Middle frontal gyrus (tissue), 1 donor: ENCODE data around the gene SLC6A19.
"Not testable (repeated sequence)": the region's sequence is repeated elsewhere in the genome, so short reads cannot be mapped to it uniquely, and the experiment has no call there.

Experiments
- DNase-seq: peaks from one replicate; pipeline ENCODE4 v3.0.0-alpha.2; 2015; ENCODE audit warnings: low spot score; ENCODE audit errors: extremely low spot score

SLC6A19 gene

DNA sequence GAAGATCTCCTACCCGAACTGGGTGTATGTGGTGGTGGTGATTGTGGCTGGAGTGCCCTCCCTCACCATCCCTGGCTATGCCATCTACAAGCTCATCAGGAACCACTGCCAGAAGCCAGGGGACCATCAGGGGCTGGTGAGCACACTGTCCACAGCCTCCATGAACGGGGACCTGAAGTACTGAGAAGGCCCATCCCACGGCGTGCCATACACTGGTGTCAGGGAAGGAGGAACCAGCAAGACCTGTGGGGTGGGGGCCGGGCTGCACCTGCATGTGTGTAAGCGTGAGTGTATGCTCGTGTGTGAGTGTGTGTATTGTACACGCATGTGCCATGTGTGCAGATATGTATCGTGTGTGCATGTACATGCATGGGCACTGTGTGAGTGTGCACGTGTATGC is 20.3 kb downstream of the SLC6A19 start:
- no peak for DNase-seq

DNA sequence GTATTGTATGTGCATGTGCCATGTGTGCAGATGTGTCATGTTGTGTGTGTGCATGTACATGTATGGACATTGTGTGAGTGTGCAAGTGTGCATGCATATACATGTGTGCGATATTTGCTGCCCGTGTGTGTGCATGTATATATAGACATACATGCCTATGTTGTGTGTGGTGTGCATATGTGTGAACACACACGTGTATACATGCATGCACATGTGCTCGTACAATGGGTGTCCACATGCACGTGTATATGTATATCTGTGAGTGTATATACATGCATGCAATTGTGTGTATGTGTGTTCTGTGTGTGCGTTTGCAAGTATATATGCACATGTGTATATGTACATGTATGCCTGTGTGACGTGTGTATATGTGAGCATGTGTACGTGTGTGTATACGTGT is 20.8 kb downstream of the SLC6A19 start:
- DNase-seq: no peak

DNA sequence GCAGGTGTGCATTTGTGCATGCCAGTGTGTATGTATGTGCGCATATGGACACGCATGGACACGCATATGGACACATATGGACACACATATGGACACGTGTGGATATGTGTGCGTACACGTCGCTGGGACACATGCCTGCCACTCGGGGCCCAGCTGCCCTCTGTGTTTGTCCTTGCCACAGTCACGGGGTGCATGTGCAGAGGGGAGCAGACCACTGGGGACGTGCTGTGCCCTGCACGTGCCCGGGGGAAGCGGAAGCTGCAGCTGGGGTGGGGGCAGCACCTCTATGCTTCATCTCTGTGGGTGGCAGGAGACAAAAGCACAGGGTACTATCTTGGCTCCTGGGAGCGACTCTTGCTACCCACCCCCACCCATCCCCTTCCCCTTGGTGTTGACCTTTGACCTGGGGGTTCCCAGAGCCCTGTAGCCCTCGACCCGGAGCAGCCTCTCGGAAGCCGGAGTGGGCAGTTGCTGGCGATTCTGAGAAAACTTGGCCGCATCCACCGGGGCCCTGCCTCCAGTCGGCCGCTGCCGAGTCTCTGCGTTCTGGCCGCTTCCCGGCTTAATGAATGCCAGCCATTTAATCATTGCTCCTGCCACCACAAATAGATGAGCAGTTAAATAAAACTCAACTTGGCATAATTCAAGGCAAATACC is 21.4 kb downstream of the SLC6A19 start:
- no peak for DNase-seq

DNA sequence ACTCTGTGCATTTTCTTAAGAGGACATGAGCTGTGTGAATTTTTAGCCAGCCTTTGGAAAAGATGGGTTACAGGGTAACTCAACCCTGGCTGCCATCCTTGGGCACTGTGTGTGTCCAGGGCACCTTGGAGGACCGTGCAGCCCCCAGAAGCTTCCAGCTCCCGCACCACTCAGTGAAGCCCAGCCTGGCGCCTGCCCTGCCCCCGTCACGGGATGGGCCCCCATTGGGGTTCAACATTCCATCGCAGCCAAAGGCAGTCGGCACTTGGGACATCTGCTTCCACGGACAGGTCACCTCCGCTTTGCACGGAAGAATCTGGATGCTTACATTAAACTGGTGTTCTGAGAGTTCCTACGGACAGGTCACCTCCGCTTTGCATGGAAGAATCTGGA is 21.9 kb downstream of the SLC6A19 start:
- DNase-seq: no peak

DNA sequence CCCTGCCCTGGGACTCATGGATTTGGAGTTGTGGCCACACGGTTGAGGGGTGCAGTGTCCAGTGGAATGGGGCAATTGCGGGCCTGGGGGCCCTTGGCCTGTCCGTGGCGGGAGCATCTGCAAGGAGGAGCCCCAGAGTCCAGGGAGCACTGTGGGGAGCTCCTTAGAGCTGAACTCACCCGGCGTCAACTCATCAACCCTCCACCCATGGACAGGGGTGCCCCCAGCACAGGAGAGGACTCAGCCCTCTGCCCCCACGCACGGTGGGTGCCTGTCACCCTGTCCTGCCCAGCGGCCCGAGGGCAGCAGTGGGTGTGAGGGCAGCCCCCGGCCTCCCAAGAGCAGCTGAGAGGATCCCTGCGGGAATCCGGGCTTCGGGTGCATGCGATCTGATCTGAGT is 23.2 kb downstream of the SLC6A19 start:
- DNase-seq: no peak

DNA sequence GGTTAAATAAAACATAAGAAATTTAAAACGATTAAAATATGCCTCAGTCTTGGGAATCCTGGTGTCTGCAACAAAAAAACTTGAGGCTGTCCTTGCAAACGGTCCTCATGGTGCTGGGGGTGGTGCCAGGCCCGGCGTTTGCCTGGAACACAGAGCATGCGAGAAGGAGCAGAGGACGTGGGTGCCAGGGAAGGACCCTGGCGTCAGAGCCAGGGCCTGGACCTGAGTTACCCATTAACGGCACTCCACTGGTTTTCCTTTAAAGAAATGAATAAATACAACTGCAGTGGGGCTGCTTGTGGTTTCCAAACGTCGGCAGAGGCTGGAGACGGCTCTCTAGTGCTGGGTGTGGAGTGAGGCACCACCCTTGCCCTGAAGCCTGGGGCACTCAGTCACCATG is 23.7 kb downstream of the SLC6A19 start, which contains the start of gene SLC6A18:
Gene SLC6A18, plus strand, starts transcription at position 301 of the 400 bp plus-strand sequence. Its CDS starts 97 bp downstream, at position 398.
- no peak for DNase-seq

DNA sequence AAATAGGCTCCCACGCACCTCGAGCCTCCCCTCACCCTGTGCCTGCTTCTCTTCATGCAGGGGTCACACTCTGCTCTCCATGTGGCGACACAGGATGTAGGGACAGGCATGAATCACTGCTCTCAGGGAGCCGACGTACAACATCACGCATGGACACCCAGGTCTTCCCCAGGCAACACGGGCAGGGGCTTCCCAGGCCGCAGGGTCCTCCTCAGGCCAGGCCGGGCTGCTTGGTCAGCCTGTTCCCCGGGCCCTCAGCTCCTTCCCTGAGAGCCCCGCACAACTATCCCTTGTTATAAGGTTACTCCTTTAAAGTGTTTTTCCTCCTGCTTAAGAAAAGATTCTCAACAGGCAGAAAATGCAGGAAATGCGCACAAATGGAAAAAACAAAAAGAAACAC is 24.8 kb downstream of the SLC6A19 start:
- no peak for DNase-seq

DNA sequence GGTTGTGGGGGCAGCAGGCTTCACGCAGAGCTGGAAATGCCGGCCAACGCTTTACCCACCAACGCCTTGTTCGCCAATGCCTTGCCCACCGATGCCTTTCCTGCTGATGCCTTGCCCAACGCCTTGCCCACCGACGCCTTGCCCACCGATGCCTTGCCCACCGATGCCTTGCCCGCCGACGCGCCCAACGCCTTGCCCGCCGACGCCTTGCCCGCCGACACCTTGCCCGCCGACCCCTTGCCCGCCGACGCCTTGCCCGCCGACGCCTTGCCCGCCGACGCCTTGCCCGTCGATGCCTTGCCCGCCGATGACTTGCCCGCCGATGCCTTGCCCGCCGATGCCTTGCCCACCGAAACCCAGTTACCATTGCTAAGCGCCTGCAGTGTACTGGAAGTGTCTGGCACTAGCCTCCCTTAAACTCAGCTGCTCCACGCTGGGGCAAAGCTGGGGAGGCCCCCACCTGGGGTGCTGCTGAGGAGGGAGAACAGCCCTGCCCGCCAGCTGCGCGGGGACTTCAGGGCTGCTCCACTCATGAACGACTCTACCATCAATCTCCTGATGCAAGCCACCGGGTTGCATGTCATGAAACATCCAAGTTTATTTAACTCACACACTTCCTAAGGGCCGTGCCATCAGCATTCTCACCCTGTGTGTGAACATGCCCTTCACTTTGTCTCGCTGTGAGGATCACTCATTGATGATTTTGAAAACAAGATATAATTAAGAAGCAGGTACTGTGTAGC is 25.6 kb downstream of the SLC6A19 start:
- no peak for DNase-seq

DNA sequence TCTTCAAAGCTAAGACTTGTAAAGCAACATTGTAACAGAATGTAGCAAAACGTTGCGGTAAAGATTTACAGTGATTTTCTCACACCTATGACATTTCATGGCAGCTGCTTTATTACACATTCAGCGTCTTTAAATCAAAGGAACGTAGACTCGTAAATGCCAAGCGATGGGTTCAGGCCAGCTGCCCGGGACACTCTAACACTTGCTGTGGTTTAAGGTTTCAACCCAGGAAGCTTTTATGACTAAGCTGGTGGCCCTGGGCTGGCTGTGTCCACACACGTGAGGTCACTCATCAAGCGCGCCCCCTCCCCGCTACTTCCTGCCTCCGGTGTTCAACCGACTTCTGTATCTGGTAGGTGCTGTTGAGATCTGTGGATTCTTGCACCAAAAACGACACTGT is 26.3 kb downstream of the SLC6A19 start:
- DNase-seq: no peak

DNA sequence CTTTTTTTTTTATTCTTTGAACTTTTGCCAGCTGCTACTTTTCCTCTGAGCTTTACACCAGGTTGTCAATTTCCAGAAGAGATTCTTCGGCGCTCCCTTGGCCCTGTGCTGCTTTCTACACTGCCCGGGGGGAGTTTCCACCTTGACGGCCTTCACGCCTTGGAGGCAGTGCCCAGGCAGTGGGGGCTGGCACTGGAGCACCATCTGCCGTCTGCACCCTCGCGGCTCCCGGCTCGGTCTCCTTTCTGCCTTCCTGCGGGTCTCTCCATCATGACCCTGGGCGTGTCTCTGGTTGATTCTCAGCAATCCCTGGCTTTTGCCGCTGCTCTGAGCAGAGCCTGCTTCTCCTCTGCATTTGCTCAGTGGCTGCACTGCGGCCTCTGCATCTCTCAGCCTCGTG is 26.7 kb downstream of the SLC6A19 start:
- no peak for DNase-seq

DNA sequence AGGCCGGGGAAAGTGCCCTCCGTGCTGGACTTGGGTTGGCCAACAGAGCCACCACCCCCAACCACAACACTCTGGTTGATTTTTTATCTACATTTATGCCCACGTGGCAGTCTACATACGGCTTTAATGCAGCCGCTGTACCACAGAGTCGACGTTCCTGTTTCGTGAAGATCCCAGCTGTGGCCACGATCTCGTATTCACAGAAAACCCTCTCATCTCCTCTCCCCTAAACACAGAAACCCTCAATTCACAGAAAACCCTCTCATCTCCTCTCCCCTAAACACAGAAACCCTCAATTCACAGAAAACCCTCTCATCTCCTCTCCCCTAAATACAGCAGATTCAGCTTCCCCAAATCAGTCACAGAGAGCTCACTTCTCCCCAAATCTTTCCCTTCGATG is 27.6 kb downstream of the SLC6A19 start:
- not testable (repeated sequence) for DNase-seq

DNA sequence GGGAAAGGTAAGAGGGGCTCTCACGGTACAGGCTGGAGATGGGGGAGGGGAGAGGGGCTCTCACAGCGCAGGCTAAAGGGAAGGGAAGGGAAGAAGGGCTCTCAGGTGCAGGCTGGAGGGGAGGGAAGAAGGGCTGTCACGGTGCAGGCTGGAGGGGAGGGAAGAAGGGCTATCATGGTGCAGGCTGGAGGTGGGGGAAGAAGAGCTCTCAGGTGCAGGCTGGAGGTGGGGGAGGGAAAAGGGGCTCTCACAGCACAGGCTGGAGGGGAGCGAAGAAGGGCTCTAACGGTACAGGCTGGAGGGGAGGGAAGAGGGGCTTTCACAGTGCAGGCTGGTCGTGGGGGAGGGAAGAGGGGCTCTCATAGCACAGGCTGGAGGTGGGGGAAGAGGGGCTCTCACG is 28.4 kb downstream of the SLC6A19 start:
- DNase-seq: no peak

DNA sequence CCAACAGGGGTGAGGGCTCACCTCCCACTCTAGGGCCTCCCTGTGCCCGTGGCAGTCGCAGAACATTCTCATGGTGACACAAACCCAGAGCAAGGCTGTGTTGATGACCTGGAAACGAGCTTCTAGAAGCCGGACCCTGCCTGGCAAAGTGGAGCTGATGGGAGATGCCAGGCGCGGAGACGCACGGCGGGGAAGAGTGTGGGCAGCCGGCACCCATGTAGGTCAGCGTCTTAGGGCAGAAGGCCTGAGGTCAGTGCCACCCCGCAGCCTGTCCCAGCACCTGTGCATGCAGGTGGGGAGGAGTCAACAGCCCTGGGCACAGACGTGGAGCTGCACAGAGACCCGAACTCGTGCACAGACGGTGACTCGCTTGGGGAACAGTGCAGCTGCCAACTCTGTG is 29.2 kb downstream of the SLC6A19 start:
- DNase-seq: no peak

DNA sequence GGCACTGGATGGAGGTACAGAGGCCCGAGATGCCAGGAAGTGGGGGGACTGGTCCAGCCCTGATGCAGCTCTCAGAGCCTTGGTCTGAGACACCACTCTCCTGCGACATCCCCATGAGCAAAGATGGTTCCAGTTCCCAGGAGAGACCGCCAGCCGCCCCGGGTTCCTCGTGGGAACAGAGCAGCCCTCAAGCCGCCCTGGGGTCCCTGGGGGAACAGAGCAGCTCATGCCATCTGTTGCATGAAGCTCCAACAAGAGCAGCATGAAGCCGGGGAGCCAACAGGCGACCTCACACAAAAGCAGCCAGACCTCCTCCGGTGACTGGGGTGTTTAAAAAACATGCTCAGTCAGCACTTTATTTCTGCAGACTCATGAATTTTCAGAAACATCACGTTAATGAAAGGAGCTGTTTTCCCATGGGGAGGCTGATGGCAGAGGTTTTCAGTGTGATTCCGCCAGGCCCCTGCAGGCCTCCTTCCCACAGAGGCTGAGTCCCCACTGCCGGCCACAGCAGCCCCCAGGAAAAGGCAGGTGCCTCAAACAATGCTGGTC is 30.0 kb downstream of the SLC6A19 start:
- DNase-seq: no peak

DNA sequence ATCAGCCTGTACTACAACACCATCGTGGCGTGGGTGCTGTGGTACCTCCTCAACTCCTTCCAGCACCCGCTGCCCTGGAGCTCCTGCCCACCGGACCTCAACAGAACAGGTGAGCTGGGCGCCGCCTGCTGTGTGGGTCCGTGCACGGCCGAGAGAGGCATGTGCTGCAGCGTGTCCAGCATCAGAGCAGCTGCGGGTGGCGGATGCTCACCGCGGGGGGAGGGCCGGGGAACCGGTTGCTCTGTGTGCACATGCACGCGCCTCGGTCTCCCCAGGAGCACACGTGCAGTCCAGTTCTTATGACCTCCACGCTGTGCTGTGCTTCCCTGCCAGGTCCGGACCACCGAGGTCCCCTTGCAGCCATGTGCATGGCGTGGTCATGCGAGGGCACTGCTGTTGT is 31.4 kb downstream of the SLC6A19 start:
- DNase-seq: no peak

DNA sequence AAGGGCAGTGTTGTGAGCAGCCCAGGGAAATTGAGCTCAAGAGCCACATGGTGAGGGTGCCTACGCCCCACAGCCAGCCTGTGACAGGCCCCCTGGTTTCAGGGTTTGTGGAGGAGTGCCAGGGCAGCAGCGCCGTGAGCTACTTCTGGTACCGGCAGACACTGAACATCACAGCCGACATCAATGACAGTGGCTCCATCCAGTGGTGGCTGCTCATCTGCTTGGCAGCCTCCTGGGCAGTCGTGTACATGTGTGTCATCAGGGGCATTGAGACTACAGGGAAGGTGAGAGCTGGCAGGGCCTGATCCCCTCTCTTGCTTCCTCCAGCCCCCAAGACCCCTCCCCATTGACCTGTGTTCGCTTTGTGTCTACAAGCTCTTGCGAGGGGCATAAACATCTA is 34.0 kb downstream of the SLC6A19 start:
- DNase-seq: no peak

DNA sequence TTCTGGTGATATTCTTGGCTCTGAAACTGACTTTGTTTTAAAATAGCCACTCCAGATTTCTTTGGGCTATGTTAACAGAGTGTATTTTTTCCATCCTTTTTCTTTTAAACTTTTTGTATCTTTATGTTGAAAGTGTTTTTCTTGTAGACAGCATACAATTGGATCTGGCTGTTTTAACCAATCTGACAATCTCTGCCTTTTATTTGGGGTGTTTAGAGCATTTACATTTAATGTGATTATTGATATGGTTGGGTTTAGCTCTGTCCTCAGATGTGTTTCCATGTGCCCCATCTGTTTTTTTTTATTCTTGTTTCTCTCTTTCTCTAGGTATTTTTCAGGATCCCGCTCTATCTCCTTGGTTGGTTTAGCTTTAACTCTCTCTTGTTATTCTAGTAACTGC is 34.4 kb downstream of the SLC6A19 start:
- no peak for DNase-seq

DNA sequence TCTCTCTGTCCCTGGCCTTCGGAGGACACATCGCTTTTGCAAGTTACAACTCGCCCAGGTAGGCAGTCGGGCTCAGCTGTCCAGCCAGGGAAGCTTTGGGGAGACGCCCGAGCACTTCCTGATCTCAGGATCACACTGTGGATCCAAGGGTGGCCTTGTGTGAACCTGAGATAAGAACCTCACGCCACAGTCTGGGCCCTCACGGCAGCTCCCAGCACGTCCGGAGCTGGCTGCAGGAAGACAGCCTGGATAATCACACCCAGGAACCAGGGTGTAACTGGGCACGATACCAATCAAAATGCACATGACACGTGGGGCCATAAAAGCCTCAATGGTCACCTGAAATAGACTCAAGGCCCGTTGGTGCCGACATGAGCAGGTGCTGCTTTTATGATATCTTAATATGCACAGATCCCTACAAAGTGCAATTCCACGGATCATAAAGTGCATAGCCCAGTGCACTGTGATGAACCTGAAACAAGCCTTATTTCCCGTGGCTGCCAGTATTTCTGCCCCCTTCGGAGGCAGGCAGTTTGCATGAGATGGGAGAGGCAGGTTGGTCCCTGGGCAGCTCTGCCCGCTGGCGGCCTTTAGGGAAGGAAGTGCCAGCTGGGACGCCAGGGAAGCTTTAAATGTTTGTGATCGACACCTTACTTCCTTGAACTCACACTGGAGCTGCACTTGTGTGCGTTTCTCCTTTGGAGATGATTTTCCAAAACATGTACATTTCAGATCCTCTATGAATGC is 38.3 kb downstream of the SLC6A19 start:
- no peak for DNase-seq

DNA sequence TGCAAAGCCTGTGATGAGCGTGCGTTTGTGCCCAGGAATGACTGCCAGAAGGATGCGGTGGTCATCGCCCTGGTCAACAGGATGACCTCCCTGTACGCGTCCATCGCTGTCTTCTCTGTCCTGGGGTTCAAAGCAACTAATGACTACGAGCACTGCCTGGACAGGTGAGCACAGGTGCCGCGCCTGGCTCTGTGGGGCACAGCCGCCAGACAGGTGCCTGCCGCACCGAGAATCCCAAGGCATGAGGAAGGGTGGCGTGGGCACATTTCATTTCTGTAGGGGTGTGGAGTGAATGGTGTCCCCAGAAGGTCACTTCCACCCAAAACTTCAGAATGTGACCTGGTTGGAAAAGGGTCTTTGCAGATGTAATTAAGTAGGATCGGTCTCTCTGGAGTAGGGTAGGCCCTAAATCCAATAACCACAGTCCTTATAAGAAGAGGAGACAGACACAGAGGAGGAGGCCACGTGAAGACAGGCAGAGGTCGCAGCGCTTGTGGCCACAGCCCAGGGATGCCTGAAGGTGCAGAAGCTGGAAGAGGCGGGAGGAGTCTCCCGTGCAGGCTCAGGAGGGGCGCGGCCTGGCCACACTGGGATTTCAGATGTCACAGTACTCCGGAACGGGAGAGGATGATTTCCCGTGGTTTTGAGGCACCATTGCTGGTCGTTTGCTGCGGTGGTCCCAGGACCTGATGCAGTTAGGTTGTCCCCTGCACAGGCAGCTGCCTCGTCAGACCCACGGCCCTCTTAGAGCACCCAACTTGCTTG is 39.3 kb downstream of the SLC6A19 start:
- DNase-seq: no peak

DNA sequence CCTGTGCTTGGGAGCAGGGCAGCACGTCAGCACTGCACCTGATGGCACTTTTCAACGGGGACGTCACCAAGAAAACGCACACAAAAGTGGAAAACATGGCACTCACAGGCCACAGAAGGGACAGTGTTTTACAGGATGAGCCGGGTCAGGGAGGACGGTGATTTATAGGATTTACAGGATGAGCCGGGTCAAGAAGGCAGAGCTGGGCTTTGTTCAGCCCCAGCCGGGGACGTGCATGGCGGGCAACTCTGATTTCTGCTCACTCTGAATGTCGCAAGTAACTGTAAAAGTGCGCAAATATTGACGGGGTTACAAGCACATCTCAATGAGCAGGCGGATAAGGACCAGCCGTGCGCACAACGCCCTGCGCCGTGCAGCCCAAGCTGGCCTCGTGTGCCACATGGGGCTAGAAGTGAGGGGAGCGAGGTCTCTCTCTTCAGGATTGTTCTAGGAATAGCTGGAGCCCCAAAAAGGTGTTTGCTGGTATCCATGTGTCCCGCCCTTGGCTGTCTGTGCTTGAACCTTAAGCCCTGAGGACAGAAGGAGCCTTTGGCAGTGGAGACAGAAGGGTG is 40.2 kb downstream of the SLC6A19 start:
- DNase-seq: no peak
